NCI-H187 (cell line): Measurements from ENCODE around the gene FRYL.
"Not testable (repeated sequence)": the region's sequence is repeated elsewhere in the genome, so short reads cannot be mapped to it uniquely, and the experiment has no call there.

ENCODE experiments used
- DNase-seq, 2 experiments: peaks; one replicate each; lab custom pipeline; 2025; lab: John Stamatoyannopoulos, UW

Gene FRYL

GRCh38 chr4:48698029-48698971, 81.8 kb downstream of the FRYL start:
- no peak for DNase-seq

- DNase-seq: not testable (repeated sequence)
These were observed 82.6 kb downstream of the FRYL start for GRCh38 chr4:48697516-48697915.

- no peak for DNase-seq
These were observed 85.3 kb downstream of the FRYL start for GRCh38 chr4:48694824-48695223.

- no peak for DNase-seq
These were observed 86.1 kb downstream of the FRYL start for GRCh38 chr4:48693856-48694574.

GRCh38 chr4:48692897-48693296, 87.2 kb downstream of the FRYL start:
- DNase-seq: no peak

GRCh38 chr4:48692044-48692443, 88.0 kb downstream of the FRYL start:
- no peak for DNase-seq

GRCh38 chr4:48688953-48689352, 91.1 kb downstream of the FRYL start:
- no peak for DNase-seq

GRCh38 chr4:48687313-48688051, 92.6 kb downstream of the FRYL start:
- DNase-seq: no peak

- DNase-seq: no peak
These were observed 93.7 kb downstream of the FRYL start for GRCh38 chr4:48686369-48686768.

- no peak for DNase-seq
These were observed 96.1 kb downstream of the FRYL start for GRCh38 chr4:48683784-48684666.

- DNase-seq: not testable (repeated sequence)
These were observed 97.2 kb downstream of the FRYL start for GRCh38 chr4:48682870-48683269.

- DNase-seq: no peak
These were observed 98.2 kb downstream of the FRYL start for GRCh38 chr4:48681856-48682255.

- DNase-seq: no peak
These were observed 99.1 kb downstream of the FRYL start for GRCh38 chr4:48680848-48681568.

GRCh38 chr4:48673537-48673936, 106.5 kb downstream of the FRYL start:
- DNase-seq: no peak

GRCh38 chr4:48670587-48670986, 109.5 kb downstream of the FRYL start:
- DNase-seq: no peak

- DNase-seq: no peak
These were observed 111.0 kb downstream of the FRYL start for GRCh38 chr4:48669086-48669485.

- no peak for DNase-seq
These were observed 111.6 kb downstream of the FRYL start for GRCh38 chr4:48668254-48669017.

- no peak for DNase-seq
These were observed 112.9 kb downstream of the FRYL start for GRCh38 chr4:48667148-48667547.

- DNase-seq: no peak
These were observed 114.4 kb downstream of the FRYL start for GRCh38 chr4:48665555-48666186.
